GM12878 (cell line): ENCODE measurements around the gene MLLT3. TPM values are rescaled to one million over a fixed set of nuclear protein-coding genes. Genes with fewer than 3 reads are reported as not detected.

Source experiments
- ATAC-seq: fragments of 200-7000 bp; cut with Tn5 transposase; 3 replicates; pipeline ENCODE4 v1.9.1; 2020; ENCODE audit warnings: mild to moderate bottlenecking, moderate library complexity
- BruUV-seq: library from RNA; stranded (reverse); fragments of 400-500 nt; replicated peaks from 2 replicates; lab custom pipeline; 2021; lab: Mats Ljungman, UMichigan
- CTCF ChIA-PET: fragments of 300-600 bp; sonication (Branson Sonifier 250); formaldehyde crosslinking; extraction: SDS; loops from one replicate; lab custom pipeline; 2021; ENCODE audit warnings: inconsistent platforms; lab: Yijun Ruan, JAX
- POLR2A ChIA-PET: fragments of 350-600 bp; formaldehyde crosslinking; extraction: SDS; loops from one replicate; lab custom pipeline; 2021; ENCODE audit warnings: inconsistent platforms; lab: Charles Lee
- RAD21 ChIA-PET: fragments of 300-600 bp; sonication (Branson Sonifier 250); formaldehyde crosslinking; loops from one replicate; lab custom pipeline; 2023; ENCODE audit warnings: antibody characterized with exemption; ENCODE audit not compliant: unreplicated experiment; lab: Charles Lee
- SMC1A ChIA-PET: fragments of 300-600 bp; sonication (Branson Sonifier 250); formaldehyde crosslinking; loops from one replicate; lab custom pipeline; 2023; ENCODE audit not compliant: unreplicated experiment, uncharacterized antibody; lab: Charles Lee
- DNase-seq: peaks from one replicate; pipeline ENCODE4 v3.0.0-alpha.2; 2011; ENCODE audit warnings: low read depth, low spot score
- FAIRE-seq: peaks from 3 replicates; lab custom pipeline; 2011; peaks lifted over from hg19 to GRCh38; lab: Jason Lieb, UNC
- H2AFZ ChIP-seq: 2 replicates; pipeline ENCODE4 v1.6.0; 2011; ENCODE audit warnings: low read depth, low read length, control low read depth; ENCODE audit not compliant: control insufficient read depth
- H3K27ac ChIP-seq: 2 replicates; pipeline ENCODE4 v1.5.1; 2011; ENCODE audit warnings: control low read depth; ENCODE audit not compliant: control insufficient read depth, insufficient read depth
- H3K27me3 ChIP-seq, 2 experiments: replicated peaks in 1 of 2; 2 replicates each; pipeline versions ENCODE4 v1.6.0 to v1.6.1; 2011; ENCODE audit warnings: low read length in 1 of 2; ENCODE audit not compliant: control insufficient read depth in 2 of 2, insufficient read depth in 2 of 2
- H3K36me3 ChIP-seq, 2 experiments: 2 replicates each; pipeline ENCODE4 v1.5.1; 2011; ENCODE audit warnings: low read length in 1 of 2; ENCODE audit not compliant: control insufficient read depth in 2 of 2, insufficient read depth in 2 of 2
- H3K4me1 ChIP-seq: 2 replicates; pipeline ENCODE4 v1.6.1; 2011; ENCODE audit warnings: mild to moderate bottlenecking, low read length, moderate library complexity, mixed read lengths; ENCODE audit not compliant: control insufficient read depth, insufficient read depth
- H3K4me2 ChIP-seq: 2 replicates; pipeline ENCODE4 v1.6.0; 2011; ENCODE audit warnings: control low read depth; ENCODE audit not compliant: control insufficient read depth, insufficient read depth
- H3K4me3 ChIP-seq: fragments of 200-600 bp; sonication (generic); 2 replicates; pipeline ENCODE4 v1.5.1; 2016
- H3K79me2 ChIP-seq: 2 replicates; pipeline ENCODE4 v1.6.0; 2011; ENCODE audit warnings: low read length; ENCODE audit not compliant: control insufficient read depth, insufficient read depth
- H3K9ac ChIP-seq: 2 replicates; pipeline ENCODE4 v1.8.0; 2011; ENCODE audit warnings: low read length, control low read depth, mixed read lengths; ENCODE audit not compliant: control insufficient read depth, insufficient read depth
- H3K9me3 ChIP-seq: replicated peaks from 3 replicates; pipeline ENCODE4 v1.5.1; 2011; ENCODE audit warnings: mild to moderate bottlenecking, low read length; ENCODE audit not compliant: control insufficient read depth, insufficient read depth
- H4K20me1 ChIP-seq: 2 replicates; pipeline ENCODE4 v1.6.0; 2011; ENCODE audit not compliant: control insufficient read depth, insufficient read depth
- ATF2 ChIP-seq: IDR thresholded peaks from 2 replicates; pipeline ENCODE4 v1.6.1; 2012; ENCODE audit warnings: low read length, inconsistent platforms
- CEBPZ ChIP-seq: fragments of 150-350 bp; IDR thresholded peaks from 2 replicates; pipeline ENCODE4 v1.6.1; 2016; ENCODE audit warnings: low read depth, low read length
- HDGF ChIP-seq: fragments of 450-650 bp; IDR thresholded peaks from 2 replicates; pipeline ENCODE4 v1.6.1; 2016; ENCODE audit warnings: antibody characterized with exemption
- SMAD5 ChIP-seq: IDR thresholded peaks from 2 replicates; pipeline ENCODE4 v1.6.1; 2016; ENCODE audit warnings: antibody characterized with exemption, low read depth
- TBL1XR1 ChIP-seq: IDR thresholded peaks from 2 replicates; pipeline ENCODE4 v1.6.1; 2012; ENCODE audit warnings: low read depth, low read length, improper control_type of control experiment
- ZNF217 ChIP-seq: fragments of 450-650 bp; IDR thresholded peaks from 2 replicates; pipeline ENCODE4 v1.6.1; 2017; ENCODE audit warnings: antibody characterized with exemption, mild to moderate bottlenecking
- ZZZ3 ChIP-seq: IDR thresholded peaks from 2 replicates; pipeline ENCODE4 v1.6.1; 2011; ENCODE audit warnings: low read depth; ENCODE audit not compliant: control insufficient read depth, insufficient read length
- WGBS: methylation state at CpG from one replicate; pipeline ENCODE4 v1.1.6; 2016; ENCODE audit warnings: low lambda C conversion rate; ENCODE audit not compliant: insufficient replicate concordance, insufficient coverage; ENCODE audit errors: missing lambda C conversion rate; 5-methylcytosine and 5-hydroxymethylcytosine counted together
- in situ Hi-C: fragments of 300-500 bp; cut with MboI; formaldehyde crosslinking; loops from 9 replicates; pipeline ENCODE4 v1.14.3; 2018; ENCODE audit warnings: mixed read lengths
- intact Hi-C: fragments of 100-400 bp; cut with micrococcal nuclease; formaldehyde crosslinking; loops from one replicate; pipeline ENCODE4 v1.14.2; 2022; ENCODE audit not compliant: unreplicated experiment
- polyA plus RNA-seq, 11 experiments: library from polyadenylated mRNA; depleted of rRNA in 4 of 11; unstranded in 6 of 11; stranded (reverse) in 5 of 11; fragments of >200 nt; fragmentation: Nextera tagmentation in 4 of 11; fragmentation: Illumina TruSeq in 1 of 11; extraction: Ambion mirVana in 4 of 11; extraction: Trizol in 1 of 11; gene quantifications; 1 replicate in 1 of 11; 2 replicates in 10 of 11; pipeline versions ENCODE4 v1.2.1 to v1.2.3, GENCODE V29; 2011 to 2016; ENCODE audit warnings: inconsistent platforms in 2 of 11, missing spikeins in 2 of 11, low read depth in 1 of 11
- total RNA-seq, 4 experiments: library from RNA; depleted of rRNA in 3 of 4; stranded (reverse); fragments of >200 nt in 3 of 4; fragmentation: Illumina TruSeq in 1 of 4; extraction: Trizol in 1 of 4; gene quantifications; 2 replicates each; pipeline versions ENCODE4 v1.2.1 to v1.2.3, GENCODE V29; 2013 to 2021

MLLT3 gene
- total and polyA plus RNA-seq, 10 of the 15 experiments (the other 5 are each of a cell fraction or from before 2014, with no cell fraction given) = 17.7 to 72.3 (median 35.6) TPM

- Histone ChIP-seq H3K27me3 (no peaks in the 10 kb centered on the region), H3K9me3 (no peaks in the 10 kb centered on the region; the same call in 1 of the 3 replicates), H4K20me1 (no peaks in the 10 kb centered on the region), H3K4me2 (no peak overlapping the region), H2AFZ (no peak overlapping the region), H3K79me2 (peaks cover 88% of the 10 kb centered on the region), H3K9ac (no peak overlapping the region), H3K4me1 (peaks cover 19% of the 10 kb centered on the region), H3K36me3 (no peaks in the 10 kb centered on the region), H3K4me3 (no peak overlapping the region), H3K27ac (no peak overlapping the region)
- in situ Hi-C loops = no loop called here
- SMC1A ChIA-PET = interaction anchor here (1.1 to 3.1 kb wide), 9 partner anchors 10 to 70 kb away, joined by 3 to 68 read pairs (median 11); partner anchors contain the start of gene MLLT3
- ATAC-seq (peak; percentile 40; the same call in 2 of the 3 replicates), DNase-seq (no peak), FAIRE-seq (no peak)
- BruUV-seq = no TSS peak
- intact Hi-C loops = no loop called here
- 90% methylated on average over 2 of the region's 2 CpGs for WGBS
- TF ChIP-seq ZNF217 = no peak
- TF ChIP-seq ZZZ3 = no peak
- no peak for TF ChIP-seq TBL1XR1
- no peak for TF ChIP-seq ATF2
- no peak for TF ChIP-seq CEBPZ
- no peak for TF ChIP-seq SMAD5
- TF ChIP-seq HDGF = no peak
- POLR2A ChIA-PET = interaction anchor here (1.2 to 2.8 kb wide), 5 partner anchors 11 to 86 kb away, joined by 3 to 25 read pairs (median 7); partner anchors contain the start of gene MLLT3
- RAD21 ChIA-PET = interaction anchor here (1.1 to 3.0 kb wide), 7 partner anchors 11 to 53 kb away, joined by 3 to 55 read pairs (median 15); partner anchors contain the start of gene MLLT3
- CTCF ChIA-PET = interaction anchor here (0.9 to 3.1 kb wide), 6 partner anchors 11 to 334 kb away, joined by 3 to 25 read pairs (median 6); partner anchors contain the start of gene MLLT3
Observed at GRCh38 chr9:20606652-20607051, 15.6 kb downstream of the MLLT3 start.
